Measurements from ENCODE around the gene PRKAG2. TPM values are rescaled to one million over a fixed set of nuclear protein-coding genes. Genes with fewer than 3 reads are reported as not detected.

Gene PRKAG2
- total and polyA plus RNA-seq, 2 of the 13 experiments (the other 11 are each of a cell fraction or from before 2014, with no cell fraction given), result 0.90 to 1.3 TPM

DNA sequence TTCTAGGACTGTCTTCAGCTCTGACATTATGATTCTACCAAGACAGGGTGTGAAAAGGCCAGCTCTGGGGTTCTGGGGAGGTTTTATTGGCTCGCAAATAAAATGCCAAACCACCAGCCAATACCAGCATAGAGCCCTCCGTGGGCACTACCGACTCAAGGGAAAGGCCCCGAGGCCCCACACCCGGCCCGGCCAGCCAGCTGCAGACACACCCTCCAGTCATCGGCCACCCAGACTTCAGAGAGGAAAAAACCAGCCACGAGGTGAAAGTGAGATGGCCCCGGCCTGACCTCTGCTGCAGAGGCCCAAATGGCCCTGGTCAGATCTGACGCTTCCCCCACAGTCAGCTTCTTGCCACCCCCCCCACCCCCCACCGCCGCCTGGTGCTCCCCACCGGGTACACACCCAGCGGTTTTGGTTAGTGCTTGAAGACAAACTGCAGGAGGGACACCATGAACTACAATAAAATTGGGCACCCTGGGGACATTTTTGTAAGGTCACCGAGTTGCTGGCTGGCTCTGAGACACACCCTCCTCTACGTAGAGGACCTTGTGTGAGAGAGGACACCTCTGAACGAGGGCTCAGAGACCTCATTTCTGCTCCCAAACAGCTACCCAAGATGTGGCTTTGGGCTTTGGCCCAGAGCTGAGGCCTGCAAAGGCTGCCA is 79.9 kb downstream of the PRKAG2 start:
- in situ Hi-C loops (cut with HindIII; ENCODE audit: extremely low pct_ligation_motif_present, low pct_unique_long_range_greater_than_20kb), result no loop called here
- Histone ChIP-seq H3K27ac (ENCODE audit: extremely low read length, insufficient read depth, low read length) (no peak overlapping the region), H2AFZ (ENCODE audit: low read length) (no peak overlapping the region), H3K4me2 (ENCODE audit: low read depth, low read length) (no peak overlapping the region), H3K36me3 (replicated peaks in 1 of 2; ENCODE audit: control insufficient read depth in 1 of 2, insufficient read depth in 2 of 2, low read length in 2 of 2) (no peaks in the 10 kb centered on the region), H3K4me3 (replicated peaks in 1 of 3; ENCODE audit: insufficient read depth in 1 of 3, low read depth in 2 of 3, low read length in 3 of 3) (no peak overlapping the region), H3K4me1 (ENCODE audit: insufficient read depth, low read length) (peaks cover 8% of the 10 kb centered on the region), H3K79me2 (ENCODE audit: insufficient read depth, low read length) (no peaks in the 10 kb centered on the region), H3K9ac (ENCODE audit: insufficient read depth, low read depth, low read length) (no peak overlapping the region), H3K27me3 (ENCODE audit: control insufficient read depth in 1 of 2, insufficient read depth in 2 of 2, low read length in 2 of 2) (peaks cover 2 to 18% of the 10 kb centered on the region in 2 experiments; a peak in 3 of 5 replicates), H4K20me1 (ENCODE audit: insufficient read depth, low read length) (no peaks in the 10 kb centered on the region), H3K9me3 (ENCODE audit: low read length) (no peaks in the 10 kb centered on the region)
- 34% methylated on average over 9 of the region's 17 CpGs for WGBS (ENCODE audit: low lambda C conversion rate)
- BruUV-seq (replicated peaks), result no TSS peak
- intact Hi-C loops (cut with micrococcal nuclease; ENCODE audit: unreplicated experiment), result no loop called here
- CTCF ChIA-PET (ENCODE audit: low intra/inter-chr PET ratio, low total read pairs), result no interaction called here
- no peak for DNase-seq (ENCODE audit: low spot score)
- ATAC-seq, result no peak
- no peak for FAIRE-seq
- POLR2A ChIA-PET, result no interaction called here
- TF ChIP-seq, protein P1, sequence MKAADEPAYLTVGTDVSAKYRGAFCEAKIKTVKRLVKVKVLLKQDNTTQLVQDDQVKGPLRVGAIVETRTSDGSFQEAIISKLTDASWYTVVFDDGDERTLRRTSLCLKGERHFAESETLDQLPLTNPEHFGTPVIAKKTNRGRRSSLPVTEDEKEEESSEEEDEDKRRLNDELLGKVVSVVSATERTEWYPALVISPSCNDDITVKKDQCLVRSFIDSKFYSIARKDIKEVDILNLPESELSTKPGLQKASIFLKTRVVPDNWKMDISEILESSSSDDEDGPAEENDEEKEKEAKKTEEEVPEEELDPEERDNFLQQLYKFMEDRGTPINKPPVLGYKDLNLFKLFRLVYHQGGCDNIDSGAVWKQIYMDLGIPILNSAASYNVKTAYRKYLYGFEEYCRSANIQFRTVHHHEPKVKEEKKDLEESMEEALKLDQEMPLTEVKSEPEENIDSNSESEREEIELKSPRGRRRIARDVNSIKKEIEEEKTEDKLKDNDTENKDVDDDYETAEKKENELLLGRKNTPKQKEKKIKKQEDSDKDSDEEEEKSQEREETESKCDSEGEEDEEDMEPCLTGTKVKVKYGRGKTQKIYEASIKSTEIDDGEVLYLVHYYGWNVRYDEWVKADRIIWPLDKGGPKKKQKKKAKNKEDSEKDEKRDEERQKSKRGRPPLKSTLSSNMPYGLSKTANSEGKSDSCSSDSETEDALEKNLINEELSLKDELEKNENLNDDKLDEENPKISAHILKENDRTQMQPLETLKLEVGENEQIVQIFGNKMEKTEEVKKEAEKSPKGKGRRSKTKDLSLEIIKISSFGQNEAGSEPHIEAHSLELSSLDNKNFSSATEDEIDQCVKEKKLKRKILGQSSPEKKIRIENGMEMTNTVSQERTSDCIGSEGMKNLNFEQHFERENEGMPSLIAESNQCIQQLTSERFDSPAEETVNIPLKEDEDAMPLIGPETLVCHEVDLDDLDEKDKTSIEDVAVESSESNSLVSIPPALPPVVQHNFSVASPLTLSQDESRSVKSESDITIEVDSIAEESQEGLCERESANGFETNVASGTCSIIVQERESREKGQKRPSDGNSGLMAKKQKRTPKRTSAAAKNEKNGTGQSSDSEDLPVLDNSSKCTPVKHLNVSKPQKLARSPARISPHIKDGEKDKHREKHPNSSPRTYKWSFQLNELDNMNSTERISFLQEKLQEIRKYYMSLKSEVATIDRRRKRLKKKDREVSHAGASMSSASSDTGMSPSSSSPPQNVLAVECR (CRISPR knock-in tag; IDR thresholded peaks at IDR 0.05; ENCODE audit: borderline replicate concordance), result no peak
- TF ChIP-seq, protein P2, sequence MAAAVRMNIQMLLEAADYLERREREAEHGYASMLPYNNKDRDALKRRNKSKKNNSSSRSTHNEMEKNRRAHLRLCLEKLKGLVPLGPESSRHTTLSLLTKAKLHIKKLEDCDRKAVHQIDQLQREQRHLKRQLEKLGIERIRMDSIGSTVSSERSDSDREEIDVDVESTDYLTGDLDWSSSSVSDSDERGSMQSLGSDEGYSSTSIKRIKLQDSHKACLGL (CRISPR knock-in tag; IDR thresholded peaks at IDR 0.05), result no peak
- TF ChIP-seq NKX3-1 (CRISPR knock-in tag; IDR thresholded peaks at IDR 0.05) (no peak), PHF20 (CRISPR knock-in tag; IDR thresholded peaks at IDR 0.05) (no peak), ZMYM4 (CRISPR knock-in tag; IDR thresholded peaks at IDR 0.05) (no peak), DR1 (CRISPR knock-in tag; IDR thresholded peaks at IDR 0.05) (no peak), FOXJ3 (CRISPR knock-in tag; IDR thresholded peaks at IDR 0.05; ENCODE audit: borderline replicate concordance) (no peak), TBP (CRISPR knock-in tag; IDR thresholded peaks at IDR 0.05) (no peak)
- TF ChIP-seq, protein P3, sequence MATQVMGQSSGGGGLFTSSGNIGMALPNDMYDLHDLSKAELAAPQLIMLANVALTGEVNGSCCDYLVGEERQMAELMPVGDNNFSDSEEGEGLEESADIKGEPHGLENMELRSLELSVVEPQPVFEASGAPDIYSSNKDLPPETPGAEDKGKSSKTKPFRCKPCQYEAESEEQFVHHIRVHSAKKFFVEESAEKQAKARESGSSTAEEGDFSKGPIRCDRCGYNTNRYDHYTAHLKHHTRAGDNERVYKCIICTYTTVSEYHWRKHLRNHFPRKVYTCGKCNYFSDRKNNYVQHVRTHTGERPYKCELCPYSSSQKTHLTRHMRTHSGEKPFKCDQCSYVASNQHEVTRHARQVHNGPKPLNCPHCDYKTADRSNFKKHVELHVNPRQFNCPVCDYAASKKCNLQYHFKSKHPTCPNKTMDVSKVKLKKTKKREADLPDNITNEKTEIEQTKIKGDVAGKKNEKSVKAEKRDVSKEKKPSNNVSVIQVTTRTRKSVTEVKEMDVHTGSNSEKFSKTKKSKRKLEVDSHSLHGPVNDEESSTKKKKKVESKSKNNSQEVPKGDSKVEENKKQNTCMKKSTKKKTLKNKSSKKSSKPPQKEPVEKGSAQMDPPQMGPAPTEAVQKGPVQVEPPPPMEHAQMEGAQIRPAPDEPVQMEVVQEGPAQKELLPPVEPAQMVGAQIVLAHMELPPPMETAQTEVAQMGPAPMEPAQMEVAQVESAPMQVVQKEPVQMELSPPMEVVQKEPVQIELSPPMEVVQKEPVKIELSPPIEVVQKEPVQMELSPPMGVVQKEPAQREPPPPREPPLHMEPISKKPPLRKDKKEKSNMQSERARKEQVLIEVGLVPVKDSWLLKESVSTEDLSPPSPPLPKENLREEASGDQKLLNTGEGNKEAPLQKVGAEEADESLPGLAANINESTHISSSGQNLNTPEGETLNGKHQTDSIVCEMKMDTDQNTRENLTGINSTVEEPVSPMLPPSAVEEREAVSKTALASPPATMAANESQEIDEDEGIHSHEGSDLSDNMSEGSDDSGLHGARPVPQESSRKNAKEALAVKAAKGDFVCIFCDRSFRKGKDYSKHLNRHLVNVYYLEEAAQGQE (IDR thresholded peaks at IDR 0.05; ENCODE audit: borderline replicate concordance in 1 of 2, low read depth in 1 of 2, low read length in 2 of 2), result no peak
- TF ChIP-seq, protein P4, sequence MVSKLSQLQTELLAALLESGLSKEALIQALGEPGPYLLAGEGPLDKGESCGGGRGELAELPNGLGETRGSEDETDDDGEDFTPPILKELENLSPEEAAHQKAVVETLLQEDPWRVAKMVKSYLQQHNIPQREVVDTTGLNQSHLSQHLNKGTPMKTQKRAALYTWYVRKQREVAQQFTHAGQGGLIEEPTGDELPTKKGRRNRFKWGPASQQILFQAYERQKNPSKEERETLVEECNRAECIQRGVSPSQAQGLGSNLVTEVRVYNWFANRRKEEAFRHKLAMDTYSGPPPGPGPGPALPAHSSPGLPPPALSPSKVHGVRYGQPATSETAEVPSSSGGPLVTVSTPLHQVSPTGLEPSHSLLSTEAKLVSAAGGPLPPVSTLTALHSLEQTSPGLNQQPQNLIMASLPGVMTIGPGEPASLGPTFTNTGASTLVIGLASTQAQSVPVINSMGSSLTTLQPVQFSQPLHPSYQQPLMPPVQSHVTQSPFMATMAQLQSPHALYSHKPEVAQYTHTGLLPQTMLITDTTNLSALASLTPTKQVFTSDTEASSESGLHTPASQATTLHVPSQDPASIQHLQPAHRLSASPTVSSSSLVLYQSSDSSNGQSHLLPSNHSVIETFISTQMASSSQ (IDR thresholded peaks at IDR 0.05; ENCODE audit: low read depth), result no peak
- TF ChIP-seq, protein P4 (CRISPR knock-in tag; IDR thresholded peaks at IDR 0.05; ENCODE audit: borderline replicate concordance), result no peak
